HepG2 (cell line): ENCODE measurements around the gene TRIM9.

Experiments used
- ADNP ChIP-seq: sonication (generic); formaldehyde crosslinking; IDR thresholded peaks from 2 replicates; pipeline ENCODE4 v1.4.0; 2020; ENCODE audit warnings: missing genetic modification reagents
- ARID2 ChIP-seq: sonication (generic); formaldehyde crosslinking; IDR thresholded peaks from 2 replicates; pipeline ENCODE4 v1.8.1; 2022; ENCODE audit warnings: mild to moderate bottlenecking, missing genetic modification reagents, borderline replicate concordance
- ATF7 ChIP-seq, 2 experiments: fragments of 450-650 bp in 1 of 2; sonication (generic) in 1 of 2; formaldehyde crosslinking in 1 of 2; IDR thresholded peaks; 2 replicates each; pipeline versions ENCODE4 v1.4.0 to v1.6.1; 2016 to 2020; ENCODE audit warnings: antibody characterized with exemption in 1 of 2, mild to moderate bottlenecking in 1 of 2, missing genetic modification reagents in 1 of 2
- JUNB ChIP-seq: sonication (generic); formaldehyde crosslinking; IDR thresholded peaks from 2 replicates; pipeline ENCODE4 v1.8.0; 2022; ENCODE audit warnings: missing genetic modification reagents, mild to moderate bottlenecking, borderline replicate concordance
- SRY ChIP-seq: sonication (generic); formaldehyde crosslinking; IDR thresholded peaks from 2 replicates; pipeline ENCODE4 v1.8.0; 2022; ENCODE audit warnings: mild to moderate bottlenecking, missing genetic modification reagents
- ZNF737 ChIP-seq: sonication (generic); formaldehyde crosslinking; IDR thresholded peaks from 2 replicates; pipeline ENCODE4 v1.5.0; 2020; ENCODE audit warnings: missing genetic modification reagents, mild to moderate bottlenecking, borderline replicate concordance
- TF ChIP-seq, protein P1 (sequence below), 2 experiments: sonication (generic) in 1 of 2; formaldehyde crosslinking in 1 of 2; IDR thresholded peaks; 2 replicates each; pipeline versions ENCODE4 v1.5.1 to v1.6.1; 2011 to 2020; ENCODE audit warnings: borderline replicate concordance in 1 of 2, low read depth in 1 of 2, low read length in 1 of 2, mild to moderate bottlenecking in 1 of 2, missing genetic modification reagents in 1 of 2, moderate library complexity in 1 of 2
- TF ChIP-seq, protein P2 (sequence below): sonication (generic); formaldehyde crosslinking; IDR thresholded peaks from 2 replicates; pipeline ENCODE4 v1.4.0; 2020; ENCODE audit warnings: low read depth, mild to moderate bottlenecking, missing genetic modification reagents
- TF ChIP-seq, protein P3 (sequence below): sonication (generic); formaldehyde crosslinking; IDR thresholded peaks from 2 replicates; pipeline ENCODE4 v1.4.0; 2020; ENCODE audit warnings: missing genetic modification reagents, borderline replicate concordance

DNA sequence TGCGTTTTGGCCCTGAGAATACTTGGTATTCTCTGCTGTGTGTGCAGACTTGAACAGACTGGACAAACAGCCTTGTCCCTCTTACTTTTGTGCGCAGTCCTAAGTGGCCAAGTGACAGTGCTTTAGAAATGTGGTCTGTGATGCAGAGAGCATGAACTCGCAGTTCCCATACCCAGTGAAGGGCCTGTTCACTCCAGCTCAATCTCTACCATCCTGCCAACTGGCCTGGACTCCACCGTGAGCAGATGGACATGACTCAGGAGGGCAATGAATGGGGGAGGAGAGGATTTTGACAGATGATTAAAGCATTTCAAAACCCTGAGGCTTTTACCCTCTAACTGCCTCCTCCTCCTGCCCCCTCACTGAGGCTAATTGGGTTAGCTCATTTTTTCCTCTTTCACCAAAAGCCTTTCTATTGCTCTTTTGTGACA lies 88.1 kb downstream of the TRIM9 start:
- TF ChIP-seq ADNP (CRISPR knock-in tag) (no peak), JUNB (CRISPR knock-in tag) (no peak), ARID2 (CRISPR knock-in tag) (no peak), SRY (no peak), ATF7 (IDR thresholded peaks at IDR 0.05) (no peak), ATF7 (CRISPR knock-in tag; IDR thresholded peaks at IDR 0.05) (no peak), ZNF737 (CRISPR knock-in tag) (no peak)
- TF ChIP-seq, protein P1, sequence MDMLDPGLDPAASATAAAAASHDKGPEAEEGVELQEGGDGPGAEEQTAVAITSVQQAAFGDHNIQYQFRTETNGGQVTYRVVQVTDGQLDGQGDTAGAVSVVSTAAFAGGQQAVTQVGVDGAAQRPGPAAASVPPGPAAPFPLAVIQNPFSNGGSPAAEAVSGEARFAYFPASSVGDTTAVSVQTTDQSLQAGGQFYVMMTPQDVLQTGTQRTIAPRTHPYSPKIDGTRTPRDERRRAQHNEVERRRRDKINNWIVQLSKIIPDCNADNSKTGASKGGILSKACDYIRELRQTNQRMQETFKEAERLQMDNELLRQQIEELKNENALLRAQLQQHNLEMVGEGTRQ (IDR thresholded peaks at IDR 0.05; ENCODE audit: low read depth, low read length), result no peak
- TF ChIP-seq, protein P1 (CRISPR knock-in tag; IDR thresholded peaks at IDR 0.05; ENCODE audit: borderline replicate concordance), result no peak
- TF ChIP-seq, protein P2, sequence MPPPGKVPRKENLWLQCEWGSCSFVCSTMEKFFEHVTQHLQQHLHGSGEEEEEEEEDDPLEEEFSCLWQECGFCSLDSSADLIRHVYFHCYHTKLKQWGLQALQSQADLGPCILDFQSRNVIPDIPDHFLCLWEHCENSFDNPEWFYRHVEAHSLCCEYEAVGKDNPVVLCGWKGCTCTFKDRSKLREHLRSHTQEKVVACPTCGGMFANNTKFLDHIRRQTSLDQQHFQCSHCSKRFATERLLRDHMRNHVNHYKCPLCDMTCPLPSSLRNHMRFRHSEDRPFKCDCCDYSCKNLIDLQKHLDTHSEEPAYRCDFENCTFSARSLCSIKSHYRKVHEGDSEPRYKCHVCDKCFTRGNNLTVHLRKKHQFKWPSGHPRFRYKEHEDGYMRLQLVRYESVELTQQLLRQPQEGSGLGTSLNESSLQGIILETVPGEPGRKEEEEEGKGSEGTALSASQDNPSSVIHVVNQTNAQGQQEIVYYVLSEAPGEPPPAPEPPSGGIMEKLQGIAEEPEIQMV (CRISPR knock-in tag), result no peak
- TF ChIP-seq, protein P3, sequence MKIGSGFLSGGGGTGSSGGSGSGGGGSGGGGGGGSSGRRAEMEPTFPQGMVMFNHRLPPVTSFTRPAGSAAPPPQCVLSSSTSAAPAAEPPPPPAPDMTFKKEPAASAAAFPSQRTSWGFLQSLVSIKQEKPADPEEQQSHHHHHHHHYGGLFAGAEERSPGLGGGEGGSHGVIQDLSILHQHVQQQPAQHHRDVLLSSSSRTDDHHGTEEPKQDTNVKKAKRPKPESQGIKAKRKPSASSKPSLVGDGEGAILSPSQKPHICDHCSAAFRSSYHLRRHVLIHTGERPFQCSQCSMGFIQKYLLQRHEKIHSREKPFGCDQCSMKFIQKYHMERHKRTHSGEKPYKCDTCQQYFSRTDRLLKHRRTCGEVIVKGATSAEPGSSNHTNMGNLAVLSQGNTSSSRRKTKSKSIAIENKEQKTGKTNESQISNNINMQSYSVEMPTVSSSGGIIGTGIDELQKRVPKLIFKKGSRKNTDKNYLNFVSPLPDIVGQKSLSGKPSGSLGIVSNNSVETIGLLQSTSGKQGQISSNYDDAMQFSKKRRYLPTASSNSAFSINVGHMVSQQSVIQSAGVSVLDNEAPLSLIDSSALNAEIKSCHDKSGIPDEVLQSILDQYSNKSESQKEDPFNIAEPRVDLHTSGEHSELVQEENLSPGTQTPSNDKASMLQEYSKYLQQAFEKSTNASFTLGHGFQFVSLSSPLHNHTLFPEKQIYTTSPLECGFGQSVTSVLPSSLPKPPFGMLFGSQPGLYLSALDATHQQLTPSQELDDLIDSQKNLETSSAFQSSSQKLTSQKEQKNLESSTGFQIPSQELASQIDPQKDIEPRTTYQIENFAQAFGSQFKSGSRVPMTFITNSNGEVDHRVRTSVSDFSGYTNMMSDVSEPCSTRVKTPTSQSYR (CRISPR knock-in tag), result no peak
